GM19452 (cell line): Measurements from ENCODE around the gene HOXA1.

Experiments used
- ATAC-seq: cut with Tn5 transposase; IDR thresholded peaks from one replicate; pipeline ENCODE4 v1.9.1; 2021; ENCODE audit not compliant: unreplicated experiment

The HOXA1 gene

DNA sequence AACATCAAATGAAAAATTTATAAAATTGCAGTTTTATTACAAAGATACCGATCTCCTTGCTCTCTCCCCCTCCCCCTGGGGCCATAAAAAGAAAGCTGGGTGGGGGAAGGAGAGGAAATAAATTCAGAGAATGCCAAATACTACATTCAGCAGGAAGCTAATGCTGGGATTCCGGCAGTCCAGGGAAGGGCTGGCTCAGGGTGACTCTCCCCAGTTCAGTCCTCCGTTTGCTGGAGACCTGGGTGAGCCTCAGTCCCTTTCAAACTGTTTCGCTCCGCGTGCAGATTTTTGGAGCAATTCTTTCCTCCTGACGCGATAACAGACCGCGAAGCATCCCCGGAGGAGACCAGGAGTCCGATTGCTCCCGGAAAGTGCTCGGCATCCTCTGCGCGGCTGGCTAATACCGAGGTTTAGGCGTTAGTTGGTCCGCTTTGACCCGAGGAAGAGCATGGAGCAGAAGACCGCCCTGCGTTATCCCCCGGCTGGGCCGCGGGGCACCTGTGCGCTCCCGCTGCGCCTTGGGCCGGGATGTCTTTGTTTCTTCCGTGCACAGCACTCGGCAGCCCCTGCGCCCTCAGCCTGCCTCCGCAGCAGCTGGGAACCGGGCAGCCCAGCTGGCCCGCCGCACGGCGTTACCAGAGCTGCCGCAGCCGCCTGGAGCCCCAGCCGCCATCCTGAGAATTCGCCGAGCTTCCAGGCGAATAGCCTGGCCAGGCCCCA is 10.5 kb upstream of the HOXA1 start:
- no peak for ATAC-seq

DNA sequence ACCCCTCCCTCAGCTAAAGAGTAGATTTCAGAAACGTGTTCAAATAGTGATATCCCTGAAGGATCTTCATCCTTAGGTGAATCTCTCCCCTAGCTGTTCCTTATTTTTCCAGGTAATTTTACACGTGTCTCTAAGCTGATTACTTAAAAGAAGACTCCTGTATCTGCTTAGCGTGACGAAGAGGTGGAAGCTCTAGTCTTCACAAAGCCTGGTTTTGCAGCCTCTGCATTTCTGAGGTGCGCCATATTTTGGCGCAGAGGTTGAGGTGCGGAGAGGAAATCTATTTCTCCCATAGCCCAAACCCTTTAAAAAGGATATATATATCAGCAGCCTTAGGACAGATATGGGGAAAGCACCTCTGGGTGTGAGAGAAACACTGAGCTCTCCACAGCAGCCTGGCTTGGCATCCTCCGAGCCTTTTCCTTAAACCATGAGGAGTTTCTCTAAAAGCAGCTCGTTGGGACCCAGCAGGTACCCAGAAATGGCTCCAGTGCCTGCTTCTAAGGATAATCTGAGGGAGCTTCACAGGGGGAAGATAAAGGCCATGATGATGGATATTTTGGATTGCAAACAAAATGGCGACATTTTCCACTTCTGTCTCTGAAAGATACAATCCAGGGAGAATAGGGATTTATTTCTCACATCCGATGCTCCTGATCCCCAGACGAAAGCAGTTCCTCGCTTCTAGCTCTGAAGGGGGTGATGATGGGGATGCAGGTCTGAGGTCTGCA is 9.7 kb upstream of the HOXA1 start:
- no peak for ATAC-seq

DNA sequence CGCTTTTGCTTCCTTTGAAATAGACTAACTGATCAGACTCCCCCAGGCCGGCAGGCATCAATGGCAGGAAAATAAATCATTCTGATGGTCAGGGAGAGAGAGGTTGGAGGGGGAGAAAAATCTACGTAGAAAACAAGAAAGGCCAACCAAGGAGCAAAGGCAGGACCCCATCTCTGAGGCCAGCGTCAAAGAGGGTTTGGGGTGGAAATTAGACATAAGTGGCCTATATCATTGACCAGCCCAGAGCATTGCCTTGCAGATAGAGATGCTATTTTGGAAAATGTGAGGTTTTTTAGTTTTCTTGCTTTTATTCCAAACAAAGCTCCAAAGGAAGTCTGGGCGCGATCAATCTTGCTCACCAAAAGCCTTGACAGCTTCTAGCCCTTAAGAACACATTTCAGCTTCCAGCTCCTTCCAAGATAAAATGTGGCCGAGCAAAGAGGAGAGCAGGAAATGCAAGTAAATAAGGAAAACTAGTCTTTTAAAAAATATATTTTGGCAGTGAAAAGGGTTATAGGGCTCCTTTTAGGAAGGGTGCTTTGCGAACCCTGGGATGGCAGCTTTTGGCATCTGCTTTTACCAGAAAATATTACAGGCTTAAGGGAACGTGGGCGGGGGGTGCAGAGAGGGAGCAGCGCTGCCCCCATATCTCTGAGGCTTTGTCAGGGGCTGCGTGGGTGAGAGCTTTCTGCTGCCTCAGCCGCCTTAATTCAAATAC is 8.7 kb upstream of the HOXA1 start:
- ATAC-seq, result no peak

DNA sequence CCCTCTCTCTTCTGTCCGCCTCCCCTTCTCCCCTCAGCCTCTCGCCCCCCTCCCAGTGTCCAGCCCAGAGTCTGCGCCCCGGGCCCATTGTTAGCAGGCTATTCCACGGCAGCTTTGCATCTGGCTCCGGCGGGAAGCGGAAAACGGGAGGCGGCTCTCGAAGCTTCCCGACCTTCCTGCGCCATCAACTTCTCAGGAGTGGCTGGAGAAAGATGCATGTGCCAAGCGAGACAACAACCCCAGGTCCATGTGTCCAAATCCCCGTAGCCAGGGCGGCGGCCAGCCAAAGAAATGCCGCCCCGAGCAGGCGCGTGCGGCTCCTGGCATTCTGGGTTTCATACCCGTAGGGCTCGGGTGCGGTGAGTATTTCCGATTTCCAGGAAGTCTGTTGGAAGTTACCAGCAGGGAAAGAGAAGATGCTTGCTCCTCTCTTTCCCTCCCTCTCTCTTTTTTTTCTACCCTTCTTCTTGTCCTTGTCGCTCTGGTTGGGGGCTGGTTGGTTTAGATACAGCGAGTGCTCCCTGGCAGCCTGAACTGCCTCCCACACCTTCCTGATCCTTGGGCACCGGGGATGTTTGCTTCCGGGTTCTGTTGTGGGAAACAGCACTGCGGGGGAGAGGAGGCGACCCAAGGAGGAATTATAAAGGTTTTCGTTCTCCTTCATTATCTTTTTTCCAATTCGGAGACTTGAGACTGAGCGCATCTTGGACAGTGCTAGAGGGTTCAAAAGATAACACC is 7.9 kb upstream of the HOXA1 start:
- no peak for ATAC-seq

DNA sequence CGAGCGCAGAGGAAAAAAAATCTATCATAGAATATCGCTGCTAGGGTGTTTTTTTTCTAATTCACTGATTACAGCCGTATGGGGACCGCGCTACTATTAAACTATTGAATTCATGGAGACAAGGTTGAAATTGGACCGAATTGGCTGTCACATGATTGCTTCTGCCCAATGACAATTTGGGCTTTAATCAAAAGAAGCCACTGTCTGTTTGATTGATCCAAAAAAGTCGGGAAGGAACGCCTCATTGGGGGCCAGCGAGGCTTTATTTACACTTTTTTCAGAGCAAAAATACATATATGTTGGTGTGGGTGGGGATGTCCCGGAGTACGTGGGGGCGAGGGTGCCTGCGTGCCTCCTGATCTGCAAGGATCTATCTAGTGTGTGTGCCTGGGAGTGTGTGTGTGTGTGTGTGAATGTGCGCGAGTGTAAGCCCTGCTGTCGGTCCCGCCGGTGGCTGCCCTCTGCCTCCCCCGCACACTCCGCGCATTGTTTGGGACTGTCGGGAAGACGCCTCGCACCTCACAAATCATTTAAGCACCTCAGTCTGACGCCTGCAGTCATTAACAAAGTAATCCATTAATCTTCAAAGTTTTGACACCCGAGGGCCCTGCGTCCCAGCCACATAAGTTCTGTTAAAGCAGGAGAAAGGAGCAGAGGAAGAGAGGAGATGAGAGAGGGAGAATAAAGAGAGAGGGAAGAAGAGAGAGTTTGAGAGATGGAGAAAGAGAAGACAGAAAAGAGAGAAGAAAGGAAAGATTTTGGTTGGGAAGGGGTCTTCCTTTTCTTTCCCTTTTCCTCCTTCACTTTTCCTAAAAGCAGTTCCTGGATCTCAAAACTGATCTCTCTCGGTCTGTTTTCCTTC is 7.0 kb upstream of the HOXA1 start, which contains the start of gene HOXA2:
TSS of gene HOXA2 (minus strand) at position 103 of the 862 bp plus-strand sequence. CDS start 183 bp downstream, outside the sequence.
- ATAC-seq, result no peak

DNA sequence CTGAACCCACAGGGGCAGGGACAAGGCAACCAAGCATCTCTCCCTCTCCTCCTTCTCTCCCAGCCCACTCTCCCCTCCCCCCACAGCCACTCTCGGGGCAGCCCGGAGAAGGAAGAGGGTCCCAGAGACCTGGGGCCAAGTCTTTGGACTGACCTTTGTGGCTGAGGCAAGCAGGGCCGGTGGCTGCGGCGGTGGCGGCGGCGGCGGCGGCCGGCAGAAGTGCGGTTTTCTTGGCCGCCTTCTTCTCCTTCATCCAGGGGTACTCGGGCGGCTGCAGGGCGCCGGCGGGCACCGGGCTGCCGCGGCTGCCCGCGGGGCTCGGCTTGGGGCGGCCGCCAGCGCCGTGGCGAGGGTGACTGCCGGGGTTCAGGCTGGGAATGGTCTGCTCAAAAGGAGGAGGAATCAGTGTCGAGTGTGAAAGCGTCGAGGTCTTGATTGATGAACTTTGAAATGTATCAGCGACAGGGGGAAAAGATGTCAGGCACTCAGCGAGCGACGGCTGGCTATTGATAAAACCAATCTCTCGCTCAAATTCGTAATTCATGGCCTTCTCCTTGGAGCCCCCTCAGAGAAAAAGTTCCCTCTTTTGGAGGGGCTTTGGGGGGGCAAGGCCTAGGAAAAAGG is 6.3 kb upstream of the HOXA1 start:
- ATAC-seq, result no peak

DNA sequence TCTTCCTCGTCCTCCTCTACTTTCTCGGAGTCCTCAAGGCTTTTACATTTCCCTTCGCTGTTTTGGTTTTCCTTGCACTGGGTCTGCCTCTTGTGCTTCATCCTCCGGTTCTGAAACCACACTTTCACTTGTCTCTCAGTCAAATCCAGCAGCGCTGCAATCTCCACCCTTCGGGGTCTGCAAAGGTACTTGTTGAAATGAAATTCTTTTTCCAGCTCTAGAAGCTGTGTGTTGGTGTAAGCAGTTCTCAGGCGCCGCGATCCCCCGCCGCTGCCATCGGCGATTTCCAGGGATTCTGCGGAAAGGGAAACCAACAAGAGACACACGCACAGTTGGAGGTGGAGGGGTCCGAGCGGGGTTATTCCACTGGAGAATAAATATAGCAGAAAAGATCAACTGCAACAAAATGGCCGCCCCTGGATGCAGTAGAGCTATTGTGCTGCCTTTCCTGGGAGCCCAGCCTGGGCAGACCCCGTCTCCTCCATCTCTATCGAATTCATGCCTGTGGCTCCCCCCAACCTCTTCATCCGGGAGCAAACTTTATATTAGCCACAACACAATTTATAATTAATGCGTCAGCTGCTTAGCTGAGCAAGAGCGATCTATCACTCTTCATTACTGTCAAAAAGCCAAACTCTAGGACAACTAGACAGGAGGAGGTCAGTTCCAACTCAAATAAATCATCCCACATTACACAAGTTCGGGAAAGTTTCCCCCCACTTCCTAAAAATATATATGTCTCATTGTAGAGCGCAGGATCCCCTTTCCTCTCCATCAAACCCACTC is 5.6 kb upstream of the HOXA1 start:
- no peak for ATAC-seq

DNA sequence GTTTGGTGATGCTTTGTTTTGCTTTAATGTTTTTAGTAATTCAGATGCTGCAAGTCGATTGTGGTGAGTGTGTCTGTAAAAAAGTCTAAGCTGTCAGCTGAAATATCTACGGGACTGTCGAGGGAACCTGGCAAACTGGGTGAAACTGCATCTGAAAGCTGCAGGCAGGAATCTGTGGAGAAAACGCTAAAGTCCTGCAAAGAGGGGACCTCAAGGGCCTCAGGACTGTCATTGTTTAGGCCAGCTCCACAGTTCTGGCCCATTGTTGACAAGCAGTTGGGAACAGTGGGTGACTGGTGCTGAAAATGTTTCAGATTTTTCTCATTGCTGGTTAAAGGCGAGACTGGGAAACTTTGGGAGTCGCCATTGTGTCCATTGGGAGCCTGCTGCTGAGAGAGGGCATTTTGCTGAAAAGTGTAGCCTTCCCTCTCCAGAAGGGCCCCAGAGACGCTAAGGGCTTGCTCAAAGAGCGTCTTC is 4.9 kb upstream of the HOXA1 start:
- ATAC-seq, result no peak

DNA sequence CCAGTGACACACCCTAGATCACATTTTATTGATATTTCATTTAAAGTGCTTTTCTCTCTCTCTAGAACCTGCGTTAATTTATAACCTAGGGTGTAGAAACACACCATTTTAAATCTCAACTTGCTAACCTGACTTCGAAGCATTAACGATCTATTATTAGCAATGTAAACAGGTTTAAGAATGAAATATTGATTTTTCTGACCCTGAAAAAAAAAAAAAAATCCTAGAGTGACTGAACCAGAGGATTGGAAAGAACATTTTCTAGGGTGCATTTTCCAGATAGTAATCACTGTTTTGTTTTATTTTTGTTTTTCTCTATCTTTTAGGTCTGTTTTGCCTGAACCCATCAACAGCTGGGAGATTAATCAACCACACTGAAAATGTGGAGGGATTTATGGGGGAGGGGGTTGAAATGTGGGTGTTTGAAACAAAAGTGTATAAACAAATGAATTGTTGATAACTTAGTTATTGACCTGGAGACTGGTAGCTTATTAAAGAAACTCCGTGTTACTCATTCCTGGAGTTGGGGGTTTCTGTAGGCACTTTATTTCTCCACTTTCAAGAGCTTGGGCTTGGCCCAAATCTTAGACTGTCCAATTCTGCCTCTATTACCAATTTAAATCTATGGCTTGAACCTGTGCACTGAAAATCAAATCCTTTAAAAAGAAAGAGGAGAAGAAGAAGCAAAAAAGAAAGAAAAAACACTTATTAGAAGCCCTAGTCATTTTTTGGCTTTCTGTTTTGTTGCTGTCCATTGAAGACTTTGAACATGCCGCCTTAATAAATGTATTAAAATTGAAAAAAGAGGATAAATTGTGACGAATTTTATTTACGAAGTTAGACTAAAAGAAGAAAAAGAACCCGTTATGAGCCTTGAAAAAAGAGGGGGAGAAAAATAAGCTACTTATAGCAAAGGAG is 3.9 kb upstream of the HOXA1 start:
- ATAC-seq, result no peak

DNA sequence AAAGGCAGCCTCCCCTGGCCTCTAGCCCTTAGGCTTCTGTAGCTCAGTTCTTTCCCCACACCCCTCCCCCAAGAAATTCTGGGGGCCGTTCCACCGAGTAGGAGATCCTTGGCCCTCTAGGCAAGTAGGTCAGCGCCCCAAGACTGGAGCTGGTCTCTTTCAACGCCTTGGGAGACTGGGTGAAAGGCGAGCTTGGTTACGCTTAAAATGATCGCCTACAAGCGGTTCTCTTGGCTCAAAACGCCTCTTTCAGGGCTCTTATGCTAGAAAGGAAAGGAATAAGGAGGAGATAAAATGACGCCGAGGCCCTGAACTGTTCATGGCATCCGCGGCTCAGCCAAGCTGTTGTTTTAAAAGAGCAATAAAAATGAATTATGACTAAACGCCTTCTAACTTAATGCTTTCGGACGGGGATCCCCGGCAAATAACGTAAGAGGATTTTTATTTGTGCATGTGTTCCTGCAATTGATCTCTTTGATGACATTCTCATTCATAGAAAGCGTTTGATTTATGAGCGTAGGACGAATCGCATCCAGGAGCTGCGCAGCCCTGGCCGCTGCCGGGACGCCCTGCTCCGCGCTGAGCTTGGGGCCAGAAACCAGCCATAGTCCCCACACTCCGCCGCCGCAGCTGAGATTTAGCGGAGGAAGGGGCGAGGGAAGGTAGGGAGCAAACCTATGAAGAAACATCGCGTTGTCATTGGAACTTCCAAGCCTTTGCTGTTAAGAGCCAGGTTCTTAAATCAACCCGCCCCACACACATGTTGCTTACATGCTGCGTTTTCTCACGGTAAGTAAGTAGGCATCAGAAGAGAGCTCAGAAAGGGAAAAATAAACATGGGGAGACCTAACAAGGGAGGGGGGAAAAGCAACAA is 3.0 kb upstream of the HOXA1 start:
- no peak for ATAC-seq

DNA sequence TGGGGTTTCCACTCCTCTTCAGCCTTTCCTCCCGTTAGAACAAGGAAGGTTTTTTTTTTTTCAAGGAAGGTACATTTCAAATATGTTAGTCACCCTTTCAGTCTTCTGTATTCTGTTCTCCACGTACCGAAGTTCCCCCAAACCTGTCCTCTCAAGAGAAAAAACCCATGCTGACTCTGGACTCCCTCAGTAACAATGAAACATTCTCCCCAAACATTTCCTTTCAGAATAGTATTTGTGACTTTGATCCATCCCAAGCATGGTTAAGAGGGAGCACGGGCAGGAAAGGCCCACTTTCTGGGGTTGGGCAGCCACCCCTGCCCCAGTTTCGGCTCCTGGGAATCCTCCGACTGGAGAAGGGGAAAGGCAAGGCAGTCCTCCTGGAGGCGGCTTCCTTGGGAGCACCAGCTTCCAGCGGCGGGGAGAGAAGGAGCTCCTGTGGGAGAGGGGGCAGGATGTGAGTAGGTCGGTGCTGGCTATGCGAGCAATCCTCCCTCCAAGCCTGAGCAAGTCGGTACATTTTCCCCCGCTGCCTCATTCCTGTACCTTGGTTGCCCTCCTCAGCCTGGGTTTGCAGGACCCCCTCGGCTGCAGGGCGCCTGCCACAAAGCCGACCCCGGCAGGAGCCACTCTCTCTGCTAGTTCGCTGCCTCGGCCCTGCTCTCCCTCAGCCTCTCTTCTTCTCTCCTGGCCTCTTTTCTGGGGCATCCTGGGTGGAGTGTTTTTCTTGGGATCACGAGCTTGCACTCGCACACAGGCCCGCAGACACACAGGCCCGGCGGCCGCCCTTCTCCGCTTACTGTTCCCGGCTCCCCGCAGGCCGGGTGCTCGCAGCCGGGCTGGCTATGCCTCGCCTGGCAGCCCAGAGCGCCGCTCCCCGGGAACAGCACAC is 2.1 kb upstream of the HOXA1 start:
- no peak for ATAC-seq

DNA sequence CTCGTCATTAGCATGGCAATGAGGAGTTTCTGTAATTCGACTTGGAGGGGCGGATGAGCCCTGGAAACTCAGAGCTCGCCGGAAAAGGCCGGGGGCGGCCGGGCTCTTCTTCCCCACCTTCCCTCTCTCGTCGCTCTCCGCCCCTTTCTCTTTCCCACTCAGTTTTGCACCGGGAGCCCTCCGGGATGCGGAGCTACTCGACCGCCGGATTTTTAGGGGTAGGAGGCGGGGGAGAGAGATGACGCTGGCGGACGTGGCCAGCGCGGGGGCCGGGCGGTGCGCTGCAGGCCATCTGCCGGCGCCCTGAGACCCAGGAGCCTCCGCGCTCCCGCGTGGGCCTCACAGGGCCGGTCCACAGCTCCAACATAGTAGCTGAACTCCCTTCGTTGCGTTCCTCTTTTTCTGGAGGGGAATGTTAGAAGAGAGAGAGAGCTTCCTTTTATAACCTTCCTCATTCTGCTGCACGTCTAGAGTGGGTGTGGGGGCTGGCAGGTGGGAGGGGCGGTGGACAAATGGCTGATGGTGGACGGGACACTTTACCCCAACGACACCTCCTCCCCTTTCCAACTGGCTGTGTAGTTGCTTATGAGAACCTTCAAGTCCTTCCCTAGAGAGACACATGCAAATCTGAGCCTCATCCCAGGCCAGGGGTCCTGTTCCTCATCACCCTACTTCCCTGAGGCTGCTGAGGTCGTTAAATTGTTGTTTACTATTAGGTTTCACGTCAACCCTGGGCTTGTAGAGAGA is 1.1 kb upstream of the HOXA1 start:
- ATAC-seq, result no peak

DNA sequence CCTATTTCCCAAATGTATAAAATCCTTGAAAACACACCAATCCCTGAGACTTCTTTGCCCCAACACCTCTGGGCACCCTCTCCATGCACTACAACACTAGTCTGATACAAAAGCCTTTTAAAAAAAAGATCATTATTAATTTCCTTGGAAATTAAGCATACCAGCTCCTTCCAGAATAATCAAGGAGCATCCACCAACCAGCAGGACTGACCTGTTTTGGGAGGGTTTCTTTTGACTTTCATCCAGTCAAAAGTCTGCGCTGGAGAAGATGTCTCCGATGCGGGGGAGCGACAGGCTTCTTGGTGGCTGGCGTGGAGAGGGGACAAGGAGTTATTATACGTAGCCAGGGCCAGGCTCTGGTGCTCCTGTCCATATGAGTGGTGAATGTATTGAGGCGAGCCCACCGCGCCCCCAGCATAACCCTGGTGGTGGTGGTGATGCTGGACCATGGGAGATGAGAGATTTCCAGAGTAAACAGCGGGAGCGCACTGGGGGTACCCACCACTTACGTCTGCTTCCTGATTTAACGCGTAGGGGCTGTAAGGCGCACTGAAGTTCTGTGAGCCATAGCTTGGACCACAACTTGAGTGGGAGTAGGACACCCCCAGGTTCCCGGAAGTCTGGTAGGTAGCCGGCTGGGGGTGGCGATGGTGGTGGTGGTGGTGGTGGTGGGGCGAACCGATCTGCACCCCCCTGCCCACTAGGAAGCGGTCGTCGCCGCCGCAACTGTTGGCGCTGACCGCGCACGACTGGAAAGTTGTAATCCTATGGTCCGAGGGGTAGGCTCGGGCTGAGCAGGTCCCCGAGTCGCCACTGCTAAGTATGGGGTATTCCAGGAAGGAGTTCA is 527 bp downstream of the HOXA1 start:
- ATAC-seq, result peak; percentile 10

DNA sequence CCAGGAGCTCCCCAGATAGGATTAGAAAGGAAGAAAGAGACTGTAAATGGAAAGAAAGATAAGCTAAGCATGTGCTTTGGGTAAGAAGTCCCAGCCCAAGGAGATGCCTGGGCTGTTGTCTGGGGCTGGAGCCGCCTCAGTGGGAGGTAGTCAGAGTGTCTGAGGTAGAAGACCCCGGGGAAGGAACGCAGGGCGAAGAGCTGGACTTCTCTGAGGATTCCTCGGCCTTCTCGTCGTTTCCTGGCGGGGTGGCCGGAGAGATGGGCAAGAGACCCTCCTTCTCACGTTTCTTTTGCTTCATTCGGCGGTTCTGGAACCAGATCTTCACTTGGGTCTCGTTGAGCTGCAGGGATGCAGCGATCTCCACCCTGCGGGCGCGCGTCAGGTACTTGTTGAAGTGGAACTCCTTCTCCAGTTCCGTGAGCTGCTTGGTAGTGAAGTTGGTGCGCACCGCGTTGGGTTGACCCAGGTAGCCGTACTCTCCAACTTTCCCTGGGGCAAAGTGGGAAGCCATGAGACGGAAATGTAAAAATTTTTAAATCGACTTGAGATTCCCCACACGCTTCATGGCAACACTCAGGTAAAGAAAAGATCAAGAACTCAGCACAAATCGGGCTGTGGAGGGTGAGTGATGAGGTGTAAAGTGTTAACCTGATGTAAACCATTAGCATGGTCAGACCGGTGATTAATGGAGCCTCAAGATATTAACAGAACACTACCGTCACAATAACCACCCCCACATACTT is 1.3 kb downstream of the HOXA1 start:
- ATAC-seq, result no peak
